Hair follicular keratinocyte (primary cell): ENCODE measurements around the gene PRADC1. TPM values are rescaled to one million over a fixed set of nuclear protein-coding genes. Genes with fewer than 3 reads are reported as not detected.

Experiments used
- total RNA-seq: library from RNA; depleted of rRNA; stranded (reverse); fragments of >200 nt; gene quantifications from 2 replicates; pipeline ENCODE4 v1.2.3, GENCODE V29; 2015

PRADC1 gene
- total RNA-seq, result 12.0 and 13.8 TPM in 2 replicates

GRCh38 chr2:73233154-73233931 is at the start of gene PRADC1:
TSS of gene PRADC1 (minus strand) at chr2:73233239. CDS start at chr2:73233160, 79 bp downstream.

GRCh38 chr2:73233932-73234832 is 1.1 kb upstream of the PRADC1 start, which contains the start of gene CCT7:
TSS of gene CCT7 (plus strand) at chr2:73234308. CDS start at chr2:73234379, 71 bp downstream.

GRCh38 chr2:73214120-73215035 is 18.7 kb downstream of the PRADC1 start, which contains the start of gene SMYD5:
TSS of gene SMYD5 (plus strand) at chr2:73214245. CDS start at chr2:73214267, 22 bp downstream.

GRCh38 chr2:73202156-73203054 is 30.6 kb downstream of the PRADC1 start, which contains the start of gene NOTO:
TSS of gene NOTO (plus strand) at chr2:73202574. CDS start at chr2:73202667, 93 bp downstream.

Other genes with a start within 250 kb of the PRADC1 start
- gene SFXN5, start 161.5 kb downstream of the PRADC1 start, total RNA-seq, result 3.6 and 4.1 TPM in 2 replicates
- gene RAB11FIP5, start 120.3 kb downstream of the PRADC1 start, total RNA-seq, result 32.2 and 41.5 TPM in 2 replicates
- not detected in 2 replicates for gene NOTO, start 30.7 kb downstream of the PRADC1 start, total RNA-seq
- gene SMYD5, start 19.0 kb downstream of the PRADC1 start, total RNA-seq, result 20.9 and 28.7 TPM in 2 replicates
- 333 and 522 TPM in 2 replicates for gene CCT7, start 1.1 kb upstream of the PRADC1 start, total RNA-seq
- 5.4 and 5.5 TPM in 2 replicates for gene FBXO41, start 51.2 kb upstream of the PRADC1 start, total RNA-seq
- gene EGR4, start 60.3 kb upstream of the PRADC1 start, total RNA-seq, result not detected in 2 replicates
- 5.7 and 7.0 TPM in 2 replicates for gene ALMS1, start 152.6 kb upstream of the PRADC1 start, total RNA-seq